Ramos (cell line): Measurements from ENCODE around the gene STAU1.
"Not testable (repeated sequence)": the region's sequence is repeated elsewhere in the genome, so short reads cannot be mapped to it uniquely, and the experiment has no call there.

Experiments used
- in situ Hi-C: fragments of 300-500 bp; cut with MboI; formaldehyde crosslinking; loops from one replicate; pipeline ENCODE4 v1.14.3; 2022; ENCODE audit warnings: low sequenced_read_pairs; ENCODE audit not compliant: unreplicated experiment

STAU1 gene

GRCh38 chr20:49096203-49096730 lies 91.9 kb downstream of the STAU1 start:
- in situ Hi-C loops: no loop called here

- in situ Hi-C loops: no loop called here
Measured at GRCh38 chr20:49091762-49092161, 96.4 kb downstream of the STAU1 start.

DNA sequence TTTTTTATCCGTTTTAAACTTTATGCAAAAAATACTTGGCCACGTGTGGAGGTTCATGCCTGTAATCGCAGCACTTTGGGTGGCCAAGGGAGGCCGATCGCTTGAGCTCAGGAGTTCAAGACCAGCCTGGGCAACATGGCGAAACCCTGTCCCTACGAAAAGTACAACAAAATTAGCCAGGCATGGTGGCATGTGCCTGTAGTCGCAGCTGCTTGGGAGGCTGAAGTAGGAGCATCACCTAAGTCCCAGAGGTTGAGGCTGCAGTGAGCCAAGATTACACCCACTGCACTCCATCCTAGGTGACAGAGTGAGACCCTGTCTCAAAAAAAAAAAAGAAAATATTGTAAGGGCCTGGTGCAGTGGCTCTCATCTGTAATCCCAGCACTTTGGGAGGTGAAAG lies 97.0 kb downstream of the STAU1 start:
- in situ Hi-C loops: no loop called here

- in situ Hi-C loops: not testable (repeated sequence)
Measured at GRCh38 chr20:49082295-49082694, 105.8 kb downstream of the STAU1 start.

DNA sequence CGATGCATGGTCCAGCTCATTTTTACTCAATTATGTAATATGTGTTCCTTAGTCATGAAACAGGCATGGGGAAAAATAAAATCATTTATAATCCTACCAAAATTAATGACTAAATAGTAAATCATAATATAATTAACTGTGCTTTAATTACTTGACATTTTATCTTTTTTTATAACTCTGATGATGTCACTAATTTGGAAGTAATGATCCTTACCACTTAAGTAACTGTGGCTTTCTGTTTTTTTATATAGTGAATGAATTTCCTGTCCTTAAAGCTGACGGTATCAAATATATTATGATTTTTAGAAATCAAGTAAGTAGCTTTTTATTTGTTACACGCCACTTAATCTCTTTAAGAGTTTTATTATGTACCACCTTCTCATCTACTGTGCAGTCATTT lies 109.8 kb downstream of the STAU1 start:
- in situ Hi-C loops: no loop called here

GRCh38 chr20:49074521-49074920 lies 113.6 kb downstream of the STAU1 start:
- in situ Hi-C loops: no loop called here
